ENCODE data around the gene C16orf96.
"Not testable (repeated sequence)": the region's sequence is repeated elsewhere in the genome, so short reads cannot be mapped to it uniquely, and the experiment has no call there.

Gene C16orf96

DNA sequence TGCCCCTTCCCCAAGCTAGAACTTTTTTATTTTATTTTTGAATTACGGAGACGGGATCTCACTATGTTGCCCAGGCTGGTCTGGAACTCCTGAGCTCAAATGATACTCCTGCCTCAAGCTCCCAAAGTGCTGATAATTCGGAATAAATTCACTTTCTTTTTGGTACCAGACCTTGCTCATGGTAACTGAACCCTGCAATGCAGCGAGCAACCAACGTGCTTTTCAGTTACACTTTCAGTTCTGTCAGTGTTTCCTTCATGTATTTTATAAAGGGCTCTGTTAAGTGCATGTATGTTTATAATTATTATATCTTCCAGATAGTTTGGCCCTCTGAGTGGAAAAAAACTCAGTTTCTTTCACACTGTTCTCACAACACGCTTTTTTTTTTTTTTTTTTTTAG lies 13.9 kb downstream of the C16orf96 start:
- DNase-seq = no peak

DNA sequence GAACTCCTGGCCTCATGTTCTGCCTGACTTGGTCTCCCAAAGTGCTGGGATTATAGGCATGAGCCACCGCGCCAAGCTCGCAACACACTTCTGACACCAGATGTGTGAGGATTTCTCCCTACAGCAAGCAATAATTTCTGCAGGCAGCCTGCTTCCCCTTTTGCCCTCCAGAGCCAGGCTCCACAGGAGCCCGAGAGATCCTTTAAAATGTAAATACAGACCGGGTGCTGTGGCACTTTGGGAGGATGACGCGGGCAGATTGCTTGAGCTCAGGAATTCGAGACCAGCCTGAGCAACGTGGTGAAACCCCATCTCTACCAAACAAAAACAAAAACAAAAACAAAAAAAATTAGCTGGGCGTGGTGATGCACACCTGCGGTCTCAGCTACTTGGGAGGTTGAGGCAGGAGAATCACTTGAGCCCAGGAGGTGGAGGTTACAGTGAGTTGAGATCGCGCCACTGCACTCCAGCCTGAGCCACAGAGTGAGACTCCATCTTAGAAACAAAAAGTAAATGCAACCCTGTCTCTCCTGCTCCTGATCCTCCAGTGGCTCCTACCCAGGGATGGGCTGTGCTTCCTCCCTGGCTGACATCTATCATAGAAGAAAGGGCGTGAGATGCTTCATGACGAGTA lies 14.7 kb downstream of the C16orf96 start:
- DNase-seq = no peak

DNA sequence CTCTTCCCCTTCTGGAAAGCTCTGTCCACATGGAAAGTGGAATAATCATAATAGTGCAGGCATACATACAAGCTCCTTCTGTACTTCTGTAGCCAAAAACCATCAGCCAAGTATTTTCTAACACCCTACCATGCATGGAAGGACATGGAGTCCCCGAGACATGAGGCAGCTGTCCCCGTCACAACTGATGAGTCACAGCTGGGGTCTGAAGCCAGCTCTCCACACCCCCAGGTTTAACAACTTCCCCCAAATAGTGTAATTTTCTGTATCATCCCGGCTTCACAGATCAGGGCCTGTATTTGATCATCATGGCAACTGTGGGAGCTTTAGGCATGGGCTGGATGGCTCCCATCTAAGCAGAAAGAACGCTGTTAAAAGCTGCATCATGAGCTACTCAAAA lies 16.6 kb downstream of the C16orf96 start:
- no peak for DNase-seq

DNA sequence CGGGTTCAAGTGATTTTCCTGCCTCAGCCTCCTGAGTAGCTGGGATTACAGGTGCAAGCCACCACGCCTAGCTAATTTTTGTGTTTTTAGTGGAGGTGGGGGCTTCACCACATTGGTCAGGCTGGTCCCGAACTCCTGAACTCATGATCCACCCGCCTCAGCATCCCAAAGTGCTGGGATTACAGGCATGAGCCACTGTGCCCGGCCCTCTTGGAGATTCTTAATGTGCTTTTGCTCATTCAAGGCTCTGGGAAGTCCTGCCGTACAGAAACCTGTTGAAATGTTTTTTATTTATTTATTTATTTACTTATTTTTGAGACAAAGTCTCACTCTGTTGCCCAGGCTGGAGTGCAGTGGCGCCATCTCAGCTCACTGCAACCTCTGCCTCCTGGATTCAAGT lies 17.8 kb downstream of the C16orf96 start:
- not testable (repeated sequence) for DNase-seq

DNA sequence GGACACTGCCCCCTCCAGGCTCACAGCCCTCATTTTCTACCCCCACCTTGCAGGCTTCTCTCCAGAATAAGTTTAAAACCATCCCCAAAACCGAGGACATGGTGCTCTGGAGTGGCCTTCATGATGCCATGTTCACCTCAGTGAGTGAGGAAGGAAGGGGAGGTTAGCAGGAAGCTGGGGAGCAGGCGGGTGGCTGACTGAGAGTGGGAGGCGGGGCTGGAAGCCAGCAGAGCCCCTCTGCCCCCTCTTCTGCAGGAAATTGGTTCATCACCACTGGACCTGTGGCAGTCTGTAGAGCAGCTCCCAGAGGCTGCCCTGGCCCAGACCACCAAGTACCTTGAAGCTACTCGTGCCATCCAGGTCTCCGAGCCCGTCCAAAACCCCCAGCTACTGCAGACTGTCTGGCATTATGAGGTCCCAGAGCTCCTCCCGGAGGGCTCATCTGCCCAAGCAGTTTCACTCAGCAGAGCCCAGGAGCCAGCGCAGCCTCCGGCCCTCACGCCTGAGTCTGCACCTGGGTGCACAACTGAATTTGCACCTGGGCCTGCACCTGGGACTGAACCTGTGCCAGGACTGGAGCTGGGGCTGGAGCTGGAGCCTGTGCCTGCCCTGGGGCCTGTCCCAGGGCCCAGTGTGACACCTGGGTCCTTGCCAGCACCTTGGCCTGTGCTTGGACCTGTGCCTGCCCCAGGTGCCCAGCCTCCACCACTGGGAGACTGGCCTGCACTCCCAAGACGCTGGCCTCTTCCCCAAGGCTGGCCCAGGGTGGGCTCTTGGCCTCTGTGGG lies 19.0 kb downstream of the C16orf96 start:
- no peak for DNase-seq

DNA sequence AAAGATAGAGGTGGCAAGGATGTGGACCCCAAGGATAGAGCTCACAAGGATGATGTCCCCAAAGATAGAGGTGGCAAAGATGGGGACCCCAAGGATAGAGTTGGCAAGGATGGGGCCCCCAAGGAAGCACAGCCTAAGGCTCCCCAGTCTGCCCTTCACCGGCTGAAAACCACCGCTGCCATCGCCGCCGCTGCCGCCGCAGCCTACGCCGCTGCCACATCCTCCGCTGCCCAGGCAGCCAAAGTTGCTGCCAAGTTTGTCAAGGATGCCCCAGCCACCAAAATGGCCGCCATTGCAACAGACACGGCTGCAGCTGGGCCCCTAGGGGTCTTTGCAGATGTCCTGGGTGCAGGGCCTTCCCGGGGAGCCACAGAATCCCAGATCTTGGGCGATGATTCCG lies 19.9 kb downstream of the C16orf96 start:
- no peak for DNase-seq

DNA sequence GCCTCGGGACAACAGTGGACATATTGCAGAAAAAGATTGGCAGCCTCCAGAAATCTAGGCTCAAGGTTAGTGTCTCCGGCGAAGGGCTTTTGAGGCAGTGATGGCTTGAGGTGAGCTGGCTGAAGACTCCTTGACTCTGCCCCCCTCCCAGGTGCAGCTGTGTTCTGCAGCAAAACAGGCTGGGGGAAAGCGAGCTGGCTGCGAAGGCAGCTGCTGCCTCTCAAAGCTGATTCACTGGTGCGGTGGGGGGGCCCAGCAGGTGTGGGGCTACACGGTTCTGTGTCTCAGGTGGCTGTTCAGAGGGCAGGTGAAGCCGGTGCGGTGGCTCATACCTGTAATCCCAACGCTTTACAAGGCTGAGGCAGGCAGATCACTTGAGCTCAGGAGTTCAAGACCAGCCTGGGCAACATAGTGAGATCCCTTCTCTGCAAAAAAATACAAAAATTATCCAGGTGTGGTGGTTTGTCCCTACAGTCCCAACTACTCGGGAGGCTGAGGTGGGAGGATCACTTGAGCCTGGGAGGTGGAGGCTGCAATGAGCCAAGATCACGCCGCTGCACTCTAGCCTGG lies 22.9 kb downstream of the C16orf96 start:
- no peak for DNase-seq

DNA sequence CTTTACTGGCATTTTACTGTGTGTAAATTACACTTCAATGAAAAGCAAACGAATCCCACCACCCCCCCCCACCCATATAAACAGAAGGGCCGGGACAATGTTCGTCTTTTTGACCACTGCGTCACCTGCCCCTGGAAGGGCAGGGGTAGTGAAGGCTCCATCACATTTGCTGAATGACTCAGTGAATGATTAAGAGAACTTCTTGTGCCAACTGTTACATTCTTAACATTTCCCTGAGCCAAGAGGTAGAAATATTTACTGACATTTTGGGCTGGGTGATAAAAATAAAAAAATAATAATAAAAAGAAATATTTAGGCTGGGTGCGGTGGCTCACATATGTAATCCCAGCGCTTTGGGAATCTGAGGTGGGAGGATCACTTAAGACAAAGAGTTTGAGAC lies 24.1 kb downstream of the C16orf96 start:
- no peak for DNase-seq

DNA sequence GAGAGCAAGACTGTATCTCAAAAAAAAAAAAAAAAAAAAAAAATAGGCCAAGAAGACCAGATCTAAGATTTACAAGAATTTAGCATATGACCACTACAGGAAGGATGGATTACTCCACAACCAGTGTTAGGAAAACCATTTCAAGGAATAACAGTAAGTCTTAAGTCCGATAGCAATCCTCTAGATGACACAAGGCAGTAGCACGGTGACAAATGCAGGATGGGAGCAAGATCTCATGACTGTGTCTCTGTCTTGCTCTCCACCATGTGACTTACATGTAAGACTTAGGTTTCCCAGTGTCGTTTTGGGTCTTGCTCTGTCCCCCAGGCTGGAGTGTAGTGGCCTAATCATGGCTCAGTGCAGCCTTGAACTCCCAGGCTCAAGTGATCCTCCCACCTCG lies 27.8 kb downstream of the C16orf96 start:
- no peak for DNase-seq

DNA sequence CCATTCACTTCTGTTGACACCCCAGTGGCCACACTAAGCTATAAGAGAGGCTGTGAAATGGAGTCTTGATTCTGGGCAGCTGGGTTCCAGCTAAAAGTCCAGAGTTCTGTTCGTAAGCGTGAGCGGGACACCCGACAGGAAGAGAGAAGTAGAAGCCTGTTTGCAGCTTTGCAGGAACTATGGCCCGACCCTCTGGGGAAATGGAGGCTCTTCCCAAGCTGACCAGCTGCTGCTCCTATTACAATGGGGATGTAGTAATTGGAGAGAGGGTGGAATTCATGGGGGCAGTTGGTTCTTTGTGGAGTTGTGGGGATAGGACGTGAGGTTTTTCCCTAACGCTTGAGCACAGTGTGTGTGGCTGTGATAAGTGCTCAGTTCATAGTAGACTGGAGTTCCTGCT lies 30.2 kb downstream of the C16orf96 start:
- DNase-seq = no peak

DNA sequence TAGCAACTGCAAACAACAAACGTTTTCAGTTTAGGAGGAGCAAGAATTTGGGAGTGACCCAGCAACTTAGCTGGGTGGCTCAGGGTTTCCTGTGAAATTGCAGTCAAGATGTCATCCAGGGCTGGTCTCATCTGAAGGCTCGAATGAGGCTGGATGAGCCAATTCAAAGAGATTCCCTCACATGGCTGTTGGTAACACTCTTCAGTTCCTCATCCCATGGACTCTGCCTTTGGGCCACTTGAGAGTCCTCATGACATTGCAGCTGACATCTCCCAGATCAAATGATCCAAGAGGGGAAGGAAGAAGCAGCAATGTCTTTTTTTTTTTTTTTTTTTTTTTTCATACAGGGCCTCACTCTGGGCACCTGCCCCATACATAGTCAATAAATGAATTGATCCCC lies 32.2 kb downstream of the C16orf96 start:
- DNase-seq = no peak

DNA sequence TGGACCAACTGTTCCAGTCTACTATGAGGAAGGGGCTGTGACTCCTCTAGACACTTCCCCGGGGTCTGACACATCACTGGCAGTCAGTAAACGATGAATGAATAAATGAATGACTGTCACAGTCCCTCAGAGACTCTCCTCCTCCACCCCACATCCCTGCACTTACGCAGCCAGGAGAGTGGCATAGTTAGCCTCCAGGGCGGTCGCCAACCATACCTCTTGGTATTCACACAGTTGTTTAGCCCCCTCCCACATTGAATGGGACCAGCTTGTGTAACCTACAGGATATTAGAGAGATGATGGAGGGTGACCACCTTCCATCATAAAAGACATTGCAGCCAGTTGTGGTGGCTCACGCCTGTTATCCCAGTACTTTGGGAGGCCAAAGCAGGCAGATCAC lies 32.8 kb downstream of the C16orf96 start:
- no peak for DNase-seq

DNA sequence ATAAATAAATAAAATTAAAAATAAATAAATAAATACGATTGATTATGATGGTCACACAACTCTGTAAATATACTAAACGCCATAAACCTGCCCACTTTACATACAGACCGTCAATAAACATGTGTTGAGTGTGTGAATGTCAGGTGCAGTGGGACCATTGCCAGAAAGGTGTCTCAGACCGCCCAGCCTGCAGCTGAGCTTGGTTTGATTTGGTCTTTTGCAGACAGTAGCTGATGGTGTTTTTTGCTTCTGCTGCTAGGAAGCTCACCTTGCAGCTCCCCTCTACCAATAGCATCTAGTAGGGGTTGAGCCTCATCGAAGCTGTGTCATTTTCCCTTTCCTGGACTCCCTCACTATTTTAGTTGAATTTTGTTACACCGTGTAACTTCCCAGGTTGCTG lies 35.1 kb downstream of the C16orf96 start:
- no peak for DNase-seq

DNA sequence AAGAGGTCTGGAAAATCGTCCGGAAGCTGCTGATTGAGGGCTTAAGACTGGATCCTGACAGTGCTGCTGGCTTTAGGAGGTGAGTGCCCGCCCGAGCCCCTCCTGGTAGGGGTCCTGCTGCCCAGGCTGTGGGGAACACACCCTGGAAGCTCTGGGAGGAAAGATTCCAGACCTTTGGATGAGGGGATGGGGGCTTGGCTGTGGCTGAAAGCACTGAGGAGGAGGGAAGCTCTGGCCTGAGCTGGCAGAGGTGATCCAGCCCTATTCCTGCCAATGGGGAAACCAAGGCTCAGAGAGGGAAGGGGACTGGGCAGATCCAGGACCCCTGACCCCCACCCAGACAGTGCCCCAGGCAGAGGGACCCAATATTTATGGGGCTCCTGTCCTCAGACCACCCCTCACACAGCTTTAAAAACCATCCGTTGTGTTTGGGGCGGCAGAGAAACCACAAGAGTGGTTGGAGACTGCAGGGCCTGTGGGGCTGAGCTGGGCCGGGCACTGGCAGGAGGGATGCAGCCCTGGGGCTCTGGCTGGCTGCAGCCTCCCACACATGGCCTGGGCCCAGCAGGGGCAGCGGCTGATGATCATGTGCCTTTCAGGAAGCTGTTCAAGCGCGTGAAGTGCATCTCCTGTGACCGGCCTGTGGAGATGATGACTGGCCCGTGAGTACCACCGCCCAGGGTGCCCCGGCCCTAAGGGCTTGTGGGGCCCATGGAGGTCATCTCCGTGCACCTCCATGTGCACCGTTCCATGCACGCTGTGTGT lies 35.7 kb downstream of the C16orf96 start:
- no peak for DNase-seq

DNA sequence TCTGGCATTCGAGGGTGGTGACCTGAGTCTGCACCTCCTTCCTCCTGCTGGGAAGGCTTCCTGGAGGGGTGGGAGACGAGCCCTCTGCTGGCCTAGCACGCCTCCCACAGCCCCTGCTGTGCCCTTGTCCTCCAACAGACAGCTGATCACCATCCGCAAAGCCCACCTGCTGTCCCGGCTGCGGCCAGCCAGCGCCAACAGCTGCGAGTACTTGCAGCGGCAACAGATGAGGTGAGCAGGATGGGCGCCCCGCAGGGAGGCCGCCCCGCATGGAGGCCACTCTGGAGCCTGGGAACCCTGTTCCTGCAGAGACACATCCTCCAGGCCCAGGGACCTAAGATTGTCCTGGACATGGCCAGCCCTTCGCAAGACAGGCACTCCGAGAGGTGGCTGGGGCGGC lies 36.9 kb downstream of the C16orf96 start:
- no peak for DNase-seq

DNA sequence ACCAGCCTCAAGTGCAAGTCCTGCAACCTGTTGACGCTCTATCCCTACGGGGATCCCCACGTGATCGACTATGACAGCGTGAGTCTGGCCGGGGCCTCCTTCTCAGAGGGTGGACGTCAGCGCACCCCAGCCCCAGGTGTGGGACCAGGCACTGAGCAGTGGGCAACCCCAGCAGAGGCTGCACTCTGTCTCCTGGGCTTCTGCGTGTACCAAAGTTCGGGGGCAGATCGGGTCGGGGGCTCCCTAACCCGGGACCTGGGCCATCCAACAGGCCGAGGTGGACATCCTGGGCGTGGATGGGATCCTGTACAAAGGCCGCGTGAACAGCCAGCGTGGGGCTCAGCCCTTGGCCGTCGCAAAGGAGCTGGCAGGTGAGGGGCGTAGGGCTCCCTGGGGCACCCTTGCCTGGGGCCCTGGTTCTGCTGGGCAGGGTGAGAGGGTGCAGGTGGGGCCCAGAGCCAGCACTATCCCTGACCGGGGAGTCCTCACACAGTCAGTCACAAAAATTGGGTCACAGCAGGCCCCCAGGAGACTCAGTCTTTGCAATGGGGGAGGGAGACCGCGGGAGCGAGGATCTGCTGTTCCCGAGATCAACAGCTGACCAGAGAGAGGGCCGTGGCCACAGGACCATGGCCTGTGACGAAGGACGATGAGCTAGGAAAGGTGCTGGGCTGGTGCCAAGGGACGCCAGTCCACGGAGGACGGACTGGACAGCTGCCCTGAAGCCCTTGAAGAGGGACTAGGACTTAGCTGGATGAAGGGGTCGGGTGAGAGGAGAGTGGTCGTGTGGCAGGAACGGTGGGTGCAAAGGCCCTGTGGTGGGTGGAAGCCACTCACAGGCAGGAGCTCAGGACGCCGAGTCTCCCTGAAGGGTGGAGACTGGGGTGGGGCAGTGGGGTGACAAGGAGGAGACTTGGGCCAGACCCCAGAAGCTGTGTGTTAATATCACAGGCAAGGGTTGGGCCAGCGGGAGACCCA lies 38.6 kb downstream of the C16orf96 start:
- no peak for DNase-seq

DNA sequence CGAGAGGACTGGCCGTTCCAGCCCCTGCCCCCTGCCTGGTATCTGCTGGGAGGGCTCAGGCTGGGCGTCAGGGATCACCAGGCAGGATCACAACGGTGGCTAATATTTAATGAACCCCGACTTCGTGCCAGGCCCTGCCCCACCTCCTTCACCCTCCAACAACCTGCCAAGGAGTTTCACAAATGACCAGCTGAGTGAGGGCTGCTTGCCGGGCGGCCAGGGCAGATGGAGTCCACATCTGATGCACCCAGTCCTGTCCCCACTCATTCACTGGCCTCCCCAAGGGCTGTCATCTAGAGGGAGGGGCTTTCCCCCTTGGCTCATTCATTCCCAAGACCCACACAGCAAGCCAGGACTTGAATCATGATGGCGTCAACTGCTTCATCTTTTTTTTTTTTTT lies 41.0 kb downstream of the C16orf96 start:
- no peak for DNase-seq

DNA sequence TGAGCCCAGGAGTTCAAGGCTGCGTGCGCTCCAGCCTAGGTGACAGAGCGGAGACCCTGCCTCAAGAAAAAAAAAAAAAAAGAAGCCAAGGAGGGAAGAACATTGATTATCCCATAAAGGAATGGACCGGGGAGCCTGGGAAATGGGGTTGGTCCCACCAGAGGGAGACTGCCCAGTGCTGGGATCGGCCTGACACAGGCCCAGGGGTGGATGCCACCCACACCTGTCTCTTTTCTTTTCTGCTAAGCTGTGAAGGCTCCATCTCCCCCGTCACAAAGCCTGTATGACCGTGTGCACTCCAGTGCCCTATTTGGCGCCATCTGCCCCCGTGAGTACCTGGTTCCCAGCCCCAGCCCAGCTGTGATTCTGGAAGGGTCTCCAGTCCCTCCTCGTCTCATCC lies 42.9 kb downstream of the C16orf96 start:
- DNase-seq = no peak

DNA sequence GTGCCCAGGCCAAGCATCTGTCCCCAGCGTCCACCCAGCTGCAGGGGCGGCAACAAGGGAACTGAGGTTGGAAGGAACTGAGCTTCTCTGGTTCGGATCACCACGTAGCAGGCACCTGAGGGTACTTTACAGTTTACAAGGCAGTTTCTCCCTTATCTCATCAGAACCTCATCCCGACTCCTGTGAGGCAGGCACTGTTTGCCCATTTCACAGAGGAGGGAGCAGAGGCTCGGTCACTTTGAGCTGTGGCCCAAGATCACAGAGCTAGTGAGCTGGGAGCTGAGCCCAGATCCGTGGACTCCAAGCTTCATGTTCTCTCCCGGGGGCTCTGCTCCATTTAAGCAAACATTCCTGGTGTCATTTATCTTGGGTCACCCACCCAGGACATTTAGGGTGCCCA lies 43.4 kb downstream of the C16orf96 start:
- DNase-seq = no peak

DNA sequence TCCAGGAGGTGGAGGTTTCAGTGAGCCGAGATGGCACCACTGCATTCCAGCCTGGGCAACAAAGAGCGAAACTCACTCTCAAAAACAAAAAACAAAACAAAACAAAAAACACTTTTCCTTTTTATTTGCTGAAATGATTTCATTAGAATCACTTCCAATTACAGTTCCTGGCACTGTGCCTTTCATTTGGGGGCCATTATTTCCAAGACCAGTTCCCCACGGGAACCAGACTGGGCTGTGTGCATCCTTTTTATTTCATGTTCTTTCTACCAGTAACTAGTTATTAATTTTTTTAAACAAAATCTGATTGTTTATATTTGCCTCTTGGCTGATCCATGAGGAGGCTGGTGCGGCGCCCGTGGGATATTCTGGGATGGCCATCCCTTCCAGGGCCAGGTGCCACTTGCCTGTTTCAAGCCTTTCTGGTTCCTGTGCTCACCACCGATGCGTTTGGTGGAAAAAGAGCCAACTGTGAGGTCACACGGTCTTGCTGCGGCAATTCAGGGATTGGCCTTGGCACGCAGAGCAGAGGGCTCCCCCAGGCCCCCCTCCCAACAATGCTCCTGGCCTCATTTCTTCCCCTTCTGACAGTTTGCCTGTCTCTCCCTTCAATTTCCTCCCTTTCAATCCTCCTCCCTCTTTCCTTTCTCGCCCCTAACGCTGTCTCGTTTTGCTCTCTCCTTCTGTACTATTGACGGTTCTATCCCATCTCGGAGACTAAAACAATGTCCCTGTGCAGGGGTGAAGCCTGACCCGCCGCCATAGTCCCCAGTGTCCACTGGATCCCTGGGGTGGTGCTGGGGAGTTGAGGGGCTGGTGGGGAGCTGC lies 45.1 kb downstream of the C16orf96 start:
- DNase-seq = no peak

DNA sequence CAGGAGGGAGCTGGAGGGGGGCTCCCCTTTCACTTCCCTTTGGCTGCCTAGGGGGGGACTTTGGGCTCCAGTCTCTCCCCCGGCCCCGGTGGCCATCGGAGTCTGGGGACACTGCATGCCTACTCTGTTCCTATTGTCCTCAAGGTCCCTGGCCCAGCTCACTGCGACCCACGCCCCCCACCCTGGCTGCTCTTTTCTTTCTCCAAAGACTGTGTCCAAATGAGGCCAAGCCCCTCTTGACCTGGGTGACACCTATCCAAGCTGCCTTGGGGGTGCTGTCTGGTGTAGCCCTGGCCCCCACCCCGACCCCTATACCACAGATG lies 45.7 kb downstream of the C16orf96 start:
- no peak for DNase-seq

DNA sequence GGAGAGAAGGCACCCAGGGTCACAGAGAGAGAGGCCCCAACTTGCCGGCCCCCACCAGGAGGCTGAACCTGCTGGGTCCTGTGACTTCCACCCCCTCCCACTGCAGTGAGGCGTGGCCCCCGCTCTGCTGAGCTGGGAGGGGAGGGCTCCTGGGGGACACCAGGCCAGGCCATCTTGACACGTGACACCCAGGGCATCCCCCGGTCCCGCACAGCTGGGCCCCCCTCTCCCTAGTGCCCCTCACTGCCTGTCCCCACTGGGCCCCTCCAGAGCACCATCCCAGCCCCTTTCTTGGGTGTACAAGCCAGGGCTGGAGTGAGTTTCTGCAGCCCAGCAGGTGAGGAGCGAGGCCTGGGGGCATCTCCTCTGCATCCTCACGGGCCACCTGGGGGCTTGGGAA lies 46.2 kb downstream of the C16orf96 start:
- DNase-seq = no peak

All from stimulated activated CD8-positive, alpha-beta memory T cell treated with anti-CD3 and anti-CD28 coated beads, Interleukin-4, amount 100 ng/mL, for 48 hours (primary cell).